Psoas muscle (tissue), 8 donors: Measurements from ENCODE around the gene PRPF31. TPM values are rescaled to one million over a fixed set of nuclear protein-coding genes. Genes with fewer than 3 reads are reported as not detected.

Experiments used
- ATAC-seq, 4 donors: fragments of 200-7000 bp; cut with Tn5 transposase; one replicate each; pipeline ENCODE4 v1.9.1; 2020; ENCODE audit warnings: moderate library complexity in 3 of 4, mild to moderate bottlenecking in 2 of 4
- DNase-seq, 2 donors: peaks; one replicate each; pipeline ENCODE4 v3.0.0-alpha.2; 2020
- H3K27ac ChIP-seq: fragments of 200-600 bp; one replicate; pipeline ENCODE4 v1.8.0; 2022
- H3K27me3 ChIP-seq, 3 donors: fragments of 200-600 bp in 1 of 3; one replicate each; pipeline versions ENCODE4 v1.6.1 to v1.8.0; 2013 to 2022; ENCODE audit warnings: low read length in 2 of 3, mild to moderate bottlenecking in 2 of 3, moderate library complexity in 1 of 3; ENCODE audit not compliant: insufficient read depth in 3 of 3
- H3K36me3 ChIP-seq, 2 donors: fragments of 200-600 bp in 1 of 2; one replicate each; pipeline versions ENCODE4 v1.6.1 to v1.8.0; 2013 to 2022; ENCODE audit warnings: low read depth in 1 of 2, mild to moderate bottlenecking in 1 of 2, moderate library complexity in 1 of 2; ENCODE audit not compliant: insufficient read depth in 1 of 2
- H3K4me1 ChIP-seq: fragments of 200-600 bp; one replicate; pipeline ENCODE4 v1.8.0; 2022
- H3K4me3 ChIP-seq: fragments of 200-600 bp; one replicate; pipeline ENCODE4 v1.8.0; 2022; ENCODE audit warnings: mild to moderate bottlenecking
- H3K9me3 ChIP-seq: fragments of 200-600 bp; one replicate; pipeline ENCODE4 v1.8.0; 2022
- CTCF ChIP-seq: fragments of 200-600 bp; IDR thresholded peaks from one replicate; pipeline ENCODE4 v1.8.0; 2022; ENCODE audit warnings: antibody characterized with exemption
- WGBS, 3 donors: extraction: QIAGEN DNeasy Blood & Tissue Kit; methylation state at CpG; one replicate each; pipeline versions ENCODE4 v1.1.6 to v1.1.7; 2013; 5-methylcytosine and 5-hydroxymethylcytosine counted together
- intact Hi-C, 2 donors: fragments of 100-400 bp; cut with DNase I; formaldehyde crosslinking; loops; one replicate each; pipeline versions ENCODE4 v1.11.0 to v1.14.2; 2022
- polyA plus RNA-seq, 3 donors: library from polyadenylated mRNA; stranded (reverse); fragments of 200-250 nt; gene quantifications; one replicate each; pipeline ENCODE4 v1.2.3, GENCODE V29; 2013
- total RNA-seq, 4 donors: library from RNA; stranded (reverse); fragmentation: NEBNext Ultra II Directional in 2 of 4; extraction: Animal tissue kit (Norgen Biotek cat#: 25700) in 2 of 4; gene quantifications; one replicate each; pipeline versions ENCODE4 v1.2.1 to v1.2.4, GENCODE V29; 2021 to 2023
- donor health status: healthy with polysubstance abuse.
- donor health status: DM: no; HTN: no; CAD: no; lungs with moderate emphysema.
- donor health status: Bipolar disorder and iron deficiency.
- donor health status: healthy.
- donor health status: DM: yes; HTN: yes; CAD: no.
- donor health status: DM: no; HTN: no; CAD: no.
- donor health status: DM: no; HTN: no; CAD: no.
- donor health status: DM: yes; HTN: yes; CAD: no.

PRPF31 gene
- total and polyA plus RNA-seq, 7 donors, result 32.3 to 54.3 (median 39.4) TPM

- H3K36me3 ChIP-seq, result peaks cover 3 to 70% of the 10 kb centered on the region in 2 donors
- 85 to 92% (median 88%) methylated on average over 7 of the region's 7 CpGs for WGBS, 3 donors
Observed at GRCh38 chr19:54142166-54142780, 26.7 kb downstream of the PRPF31 start.

GRCh38 chr19:54145541-54146158 lies 30.1 kb downstream of the PRPF31 start:
- no peak for ATAC-seq
- intact Hi-C loops, result no loop called here
- no peaks in the 10 kb centered on the region for H3K9me3 ChIP-seq
- no peak overlapping the region for H3K4me3 ChIP-seq
- WGBS, 3 donors, result 89 to 93% (median 92%) methylated on average over 28 of the region's 28 CpGs
- peaks cover under 1% of the 10 kb centered on the region for H3K4me1 ChIP-seq
- no peaks in the 10 kb centered on the region for H3K27me3 ChIP-seq
- H3K27ac ChIP-seq, result no peak overlapping the region
- no peak for DNase-seq
- TF ChIP-seq CTCF, result no peak
- peaks cover 4 to 94% of the 10 kb centered on the region in 2 donors for H3K36me3 ChIP-seq

More at GRCh38 chr19:54142166-54142780, 26.7 kb downstream of the PRPF31 start:
- no peak overlapping the region for H3K27ac ChIP-seq
- no peaks in the 10 kb centered on the region for H3K27me3 ChIP-seq
- peaks cover 22% of the 10 kb centered on the region for H3K4me1 ChIP-seq
- intact Hi-C loops, result no loop called here
- H3K4me3 ChIP-seq, result no peak overlapping the region
- no peaks in the 10 kb centered on the region for H3K9me3 ChIP-seq
- DNase-seq, result no peak
- ATAC-seq, result no peak
- TF ChIP-seq CTCF, result no peak

- no peak for ATAC-seq
- Histone ChIP-seq H3K36me3 (peaks cover 4 to 99% of the 10 kb centered on the region in 2 donors), H3K4me1 (no peaks in the 10 kb centered on the region), H3K9me3 (no peaks in the 10 kb centered on the region), H3K27me3 (no peaks in the 10 kb centered on the region), H3K4me3 (no peak overlapping the region), H3K27ac (no peak overlapping the region)
- TF ChIP-seq CTCF, result no peak
- DNase-seq, result no peak
- intact Hi-C loops, result no loop called here
- 62 to 86% (median 82%) methylated on average over 2 to 3 of the region's 3 CpGs for WGBS, 3 donors
Observed at GRCh38 chr19:54147676-54148075, 32.1 kb downstream of the PRPF31 start.

GRCh38 chr19:54148158-54148557 lies 32.6 kb downstream of the PRPF31 start:
- Histone ChIP-seq H3K27ac (no peak overlapping the region), H3K36me3 (peaks cover 4 to 99% of the 10 kb centered on the region in 2 donors), H3K9me3 (no peaks in the 10 kb centered on the region), H3K27me3 (no peaks in the 10 kb centered on the region), H3K4me3 (no peak overlapping the region), H3K4me1 (no peaks in the 10 kb centered on the region)
- TF ChIP-seq CTCF, result no peak
- intact Hi-C loops, result no loop called here
- DNase-seq (no peak), ATAC-seq (no peak)
- WGBS, 3 donors, result 84 to 90% (median 87%) methylated on average over 15 to 19 of the region's 19 CpGs
